GM23338 (cell line): ENCODE measurements around the gene DAPK2. TPM values are rescaled to one million over a fixed set of nuclear protein-coding genes. Genes with fewer than 3 reads are reported as not detected.

ENCODE experiments used
- ATAC-seq: fragments of 200-7000 bp; cut with Tn5 transposase; 3 replicates; pipeline ENCODE4 v1.9.1; 2020
- DNase-seq: peaks from one replicate; pipeline ENCODE4 v3.0.0-alpha.2; 2015; ENCODE audit warnings: low spot score
- H2AFZ ChIP-seq: fragments of 200-600 bp; sonication (generic); 2 replicates; pipeline ENCODE4 v1.8.0; 2016; ENCODE audit warnings: antibody characterized with exemption, mild to moderate bottlenecking, moderate library complexity
- H3F3A ChIP-seq: fragments of 200-600 bp; sonication (generic); replicated peaks from 2 replicates; pipeline ENCODE4 v1.8.0; 2017; ENCODE audit warnings: antibody characterized with exemption, mixed run types, low read depth
- H3K27ac ChIP-seq: fragments of 200-600 bp; sonication (generic); 2 replicates; pipeline ENCODE4 v1.6.1; 2016; ENCODE audit warnings: low read depth
- H3K27me3 ChIP-seq: fragments of 200-600 bp; sonication (generic); 2 replicates; pipeline ENCODE4 v1.8.0; 2016; ENCODE audit warnings: mild to moderate bottlenecking, mixed run types, moderate library complexity; ENCODE audit not compliant: insufficient read depth
- H3K36me3 ChIP-seq: fragments of 200-600 bp; sonication (generic); 2 replicates; pipeline ENCODE4 v1.8.0; 2016; ENCODE audit warnings: mild to moderate bottlenecking; ENCODE audit not compliant: insufficient read depth
- H3K4me1 ChIP-seq: fragments of 200-600 bp; sonication (generic); 2 replicates; pipeline ENCODE4 v1.8.0; 2016; ENCODE audit warnings: mild to moderate bottlenecking, moderate library complexity; ENCODE audit not compliant: insufficient read depth
- H3K4me2 ChIP-seq: fragments of 200-600 bp; sonication (generic); 2 replicates; pipeline ENCODE4 v1.7.1; 2017; ENCODE audit warnings: mixed run types
- H3K4me3 ChIP-seq: fragments of 200-600 bp; sonication (generic); 2 replicates; pipeline ENCODE4 v1.6.1; 2016; ENCODE audit warnings: mixed run types
- H3K79me2 ChIP-seq: fragments of 200-600 bp; sonication (generic); replicated peaks from 2 replicates; pipeline ENCODE4 v1.8.0; 2017; ENCODE audit warnings: mild to moderate bottlenecking; ENCODE audit not compliant: insufficient read depth
- H3K9me2 ChIP-seq: fragments of 200-600 bp; sonication (generic); 2 replicates; pipeline ENCODE4 v1.8.0; 2017; ENCODE audit not compliant: insufficient read depth
- H4K20me1 ChIP-seq: fragments of 200-600 bp; sonication (generic); replicated peaks from 2 replicates; pipeline ENCODE4 v1.8.0; 2017; ENCODE audit warnings: mild to moderate bottlenecking; ENCODE audit not compliant: insufficient read depth
- H3K27ac Mint-ChIP-seq: 2 replicates; pipeline ENCODE4 v1.8.0; 2020; ENCODE audit warnings: inconsistent platforms, mild to moderate bottlenecking, moderate library complexity, mixed read lengths
- H3K27me3 Mint-ChIP-seq: 3 replicates; pipeline ENCODE4 v1.8.0; 2022; ENCODE audit warnings: low read depth, mild to moderate bottlenecking, moderate library complexity, mixed read lengths, inconsistent platforms; ENCODE audit not compliant: insufficient read depth, poor library complexity
- H3K36me3 Mint-ChIP-seq: 3 replicates; pipeline ENCODE4 v1.8.0; 2021; ENCODE audit warnings: low read depth, mild to moderate bottlenecking, inconsistent platforms, moderate library complexity, mixed read lengths
- H3K4me1 Mint-ChIP-seq: 3 replicates; pipeline ENCODE4 v1.8.0; 2020; ENCODE audit warnings: mild to moderate bottlenecking, inconsistent platforms, mixed read lengths
- H3K4me3 Mint-ChIP-seq: 3 replicates; pipeline ENCODE4 v1.8.0; 2021; ENCODE audit warnings: moderate library complexity, mild to moderate bottlenecking, inconsistent platforms, mixed read lengths
- H3K9me3 Mint-ChIP-seq: 3 replicates; pipeline ENCODE4 v1.8.0; 2020; ENCODE audit warnings: moderate library complexity, mild to moderate bottlenecking, inconsistent platforms, mixed read lengths
- CREB1 ChIP-seq: fragments of 250-450 bp; sonication (Bioruptor Pico); IDR thresholded peaks from 2 replicates; pipeline ENCODE4 v1.5.0; 2020; ENCODE audit warnings: low read depth, mild to moderate bottlenecking, moderate library complexity
- CTCF ChIP-seq, 2 experiments: fragments of 200-600 bp in 1 of 2; sonication (generic) in 1 of 2; conservative IDR thresholded peaks; 2 replicates each; pipeline versions ENCODE4 v1.5.1 to v1.6.1; 2016 to 2017; ENCODE audit warnings: antibody characterized with exemption in 2 of 2, low read depth in 2 of 2, mild to moderate bottlenecking in 2 of 2, moderate library complexity in 1 of 2
- EZH2 ChIP-seq: fragments of 200-600 bp; sonication (generic); IDR thresholded peaks from one replicate; pipeline ENCODE4 v1.8.0; 2017; ENCODE audit warnings: antibody characterized with exemption, mild to moderate bottlenecking, low read depth; ENCODE audit not compliant: unreplicated experiment
- EZH2phosphoT487 ChIP-seq: fragments of 200-600 bp; sonication (generic); IDR thresholded peaks from one replicate; pipeline ENCODE4 v1.8.1; 2018; ENCODE audit warnings: antibody characterized with exemption; ENCODE audit not compliant: unreplicated experiment
- JUNB ChIP-seq: IDR thresholded peaks from one replicate; pipeline ENCODE4 v1.6.1; 2016; ENCODE audit warnings: antibody characterized with exemption; ENCODE audit not compliant: unreplicated experiment
- NANOG ChIP-seq: IDR thresholded peaks from 2 replicates; pipeline ENCODE4 v1.6.1; 2016; ENCODE audit warnings: antibody characterized with exemption, borderline replicate concordance
- POLR2AphosphoS5 ChIP-seq: IDR thresholded peaks from 2 replicates; pipeline ENCODE4 v1.6.1; 2016; ENCODE audit warnings: antibody characterized with exemption, low read depth
- STAT1 ChIP-seq: IDR thresholded peaks from one replicate; pipeline ENCODE4 v1.6.1; 2016; ENCODE audit warnings: antibody characterized with exemption; ENCODE audit not compliant: unreplicated experiment
- ZNF331 ChIP-seq: fragments of 250-450 bp; sonication (Bioruptor Pico); IDR thresholded peaks from 2 replicates; pipeline ENCODE4 v1.5.0; 2020; ENCODE audit warnings: low read depth, mild to moderate bottlenecking, moderate library complexity
- ZNF462 ChIP-seq: fragments of 250-450 bp; sonication (Bioruptor Pico); IDR thresholded peaks from 2 replicates; pipeline ENCODE4 v1.5.0; 2020; ENCODE audit warnings: mild to moderate bottlenecking, moderate library complexity
- polyA plus RNA-seq: library from polyadenylated mRNA; unstranded; fragments of >200 nt; fragmentation: Nextera tagmentation; extraction: Ambion mirVana; gene quantifications from 2 replicates; pipeline ENCODE4 v1.2.1, GENCODE V29; 2016
- total RNA-seq: library from RNA; depleted of rRNA; stranded (reverse); fragments of >200 nt; shearing (Covaris generic); gene quantifications from 2 replicates; pipeline ENCODE4 v1.2.3, GENCODE V29; 2014
- TF ChIP-seq, protein P1 (sequence below): IDR thresholded peaks from 2 replicates; pipeline ENCODE4 v1.6.1; 2016; ENCODE audit warnings: antibody characterized with exemption

Gene DAPK2
- total and polyA plus RNA-seq, 2 experiments from 2014 or later, result 1.6 to 3.1 TPM

DNA sequence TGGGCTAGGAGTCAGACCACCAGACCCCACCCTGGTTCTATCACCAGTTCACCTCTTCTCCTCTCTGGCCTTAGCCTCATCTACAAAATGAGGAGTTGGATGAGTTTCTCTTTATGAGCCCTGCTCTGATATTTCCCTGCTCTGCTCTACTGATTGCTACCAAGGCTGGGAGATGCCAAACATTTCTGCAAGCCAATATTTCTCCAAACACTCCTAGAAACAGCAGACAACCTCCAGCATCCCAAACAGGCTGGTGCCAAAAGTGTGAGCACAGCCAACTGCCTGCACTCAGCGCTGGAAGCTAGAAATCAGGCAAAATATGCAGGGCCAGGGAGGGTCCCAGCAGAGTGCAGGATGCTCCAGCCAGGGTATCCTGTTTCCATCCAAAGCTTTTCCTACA lies 10.8 kb downstream of the DAPK2 start:
- no peak for ATAC-seq

More for the DNA sequence above, 10.8 kb downstream of the DAPK2 start:
- Histone ChIP-seq H3K36me3 (no peaks in the 10 kb centered on the region), H3K4me2 (no peak overlapping the region), H3K4me3 (no peak overlapping the region), H3F3A (no peaks in the 10 kb centered on the region), H4K20me1 (no peaks in the 10 kb centered on the region), H3K4me1 (no peaks in the 10 kb centered on the region), H3K9me2 (no peaks in the 10 kb centered on the region), H2AFZ (no peak overlapping the region), H3K27me3 (no peaks in the 10 kb centered on the region), H3K79me2 (no peaks in the 10 kb centered on the region), H3K27ac (no peak overlapping the region)
- Mint-ChIP-seq H3K4me1 (peaks cover 14% of the 10 kb centered on the region), H3K4me3 (no peak overlapping the region), H3K27me3 (peaks cover 2% of the 10 kb centered on the region), H3K9me3 (no peaks in the 10 kb centered on the region; the same call in 2 of the 3 replicates), H3K27ac (no peak overlapping the region), H3K36me3 (no peaks in the 10 kb centered on the region)
- TF ChIP-seq ZNF331 (CRISPR knock-in tag) (no peak), EZH2 (no peak), POLR2AphosphoS5 (no peak), STAT1 (no peak), CREB1 (CRISPR knock-in tag) (no peak), NANOG (no peak), CTCF (conservative IDR thresholded peaks at IDR 0.05; ENCODE audit: low read depth in 2 of 2) (no peak), JUNB (no peak), ZNF462 (no peak), EZH2phosphoT487 (no peak)
- TF ChIP-seq, protein P1, sequence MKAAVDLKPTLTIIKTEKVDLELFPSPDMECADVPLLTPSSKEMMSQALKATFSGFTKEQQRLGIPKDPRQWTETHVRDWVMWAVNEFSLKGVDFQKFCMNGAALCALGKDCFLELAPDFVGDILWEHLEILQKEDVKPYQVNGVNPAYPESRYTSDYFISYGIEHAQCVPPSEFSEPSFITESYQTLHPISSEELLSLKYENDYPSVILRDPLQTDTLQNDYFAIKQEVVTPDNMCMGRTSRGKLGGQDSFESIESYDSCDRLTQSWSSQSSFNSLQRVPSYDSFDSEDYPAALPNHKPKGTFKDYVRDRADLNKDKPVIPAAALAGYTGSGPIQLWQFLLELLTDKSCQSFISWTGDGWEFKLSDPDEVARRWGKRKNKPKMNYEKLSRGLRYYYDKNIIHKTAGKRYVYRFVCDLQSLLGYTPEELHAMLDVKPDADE, result no peak
- no peak for DNase-seq
